ENCODE results near the gene PRDM15.

Gene PRDM15

DNA sequence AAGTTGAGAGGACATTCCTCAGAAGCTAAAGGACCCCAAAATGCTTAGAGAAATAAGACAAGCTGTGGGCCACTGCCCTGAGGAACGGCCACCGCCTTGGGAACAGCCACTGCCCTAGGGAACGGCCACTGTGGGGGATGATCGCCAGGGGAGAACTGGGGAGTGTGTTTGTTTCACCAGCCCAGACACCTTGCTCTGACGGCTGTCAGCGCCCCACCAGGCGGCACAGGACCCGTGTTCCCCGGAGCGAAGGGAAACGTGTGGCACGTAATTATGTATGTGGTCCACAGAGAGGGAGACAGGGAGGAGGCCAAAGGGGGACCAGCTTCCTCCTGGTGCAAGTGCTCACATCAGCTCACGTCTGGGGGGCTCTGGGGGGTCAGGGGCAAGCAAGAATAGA, 66.5 kb downstream of the PRDM15 start:
- no peak for DNase-seq (ENCODE audit: low read depth in 2 of 3, low spot score in 2 of 3)

GRCh38 chr21:41810597-41810932, 68.6 kb downstream of the PRDM15 start:
- no peak for DNase-seq (ENCODE audit: low read depth in 2 of 3, low spot score in 2 of 3)

- DNase-seq (ENCODE audit: low read depth in 2 of 3, low spot score in 2 of 3) = no peak
Measured at GRCh38 chr21:41809891-41810596, 69.1 kb downstream of the PRDM15 start.

DNA sequence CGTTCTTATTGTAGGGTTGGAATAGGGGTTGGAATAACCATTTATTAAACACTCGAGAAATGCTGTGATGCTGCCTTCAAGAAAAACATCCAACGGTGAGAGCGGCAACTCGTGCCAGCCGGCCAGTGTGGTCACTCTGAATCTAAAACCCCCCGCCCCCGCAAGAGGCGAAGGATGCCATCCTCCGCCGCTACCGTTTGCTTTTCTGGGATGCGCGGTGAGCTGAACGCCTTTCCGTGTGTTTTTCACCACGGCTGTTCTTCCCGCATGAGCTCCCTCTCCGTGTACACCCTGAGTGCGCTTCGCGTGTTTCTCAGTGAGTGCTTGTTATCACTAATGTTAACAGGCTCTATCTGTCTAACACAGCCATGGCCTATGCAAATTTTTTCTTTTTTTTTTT, 70.3 kb downstream of the PRDM15 start:
- no peak for DNase-seq (ENCODE audit: low read depth in 2 of 3, low spot score in 2 of 3)

- DNase-seq (ENCODE audit: low read depth in 2 of 3, low spot score in 2 of 3) = no peak
Measured at GRCh38 chr21:41808094-41808493, 71.0 kb downstream of the PRDM15 start.

GRCh38 chr21:41806773-41807172, 72.4 kb downstream of the PRDM15 start:
- DNase-seq (ENCODE audit: low read depth in 2 of 3, low spot score in 2 of 3) = no peak

DNA sequence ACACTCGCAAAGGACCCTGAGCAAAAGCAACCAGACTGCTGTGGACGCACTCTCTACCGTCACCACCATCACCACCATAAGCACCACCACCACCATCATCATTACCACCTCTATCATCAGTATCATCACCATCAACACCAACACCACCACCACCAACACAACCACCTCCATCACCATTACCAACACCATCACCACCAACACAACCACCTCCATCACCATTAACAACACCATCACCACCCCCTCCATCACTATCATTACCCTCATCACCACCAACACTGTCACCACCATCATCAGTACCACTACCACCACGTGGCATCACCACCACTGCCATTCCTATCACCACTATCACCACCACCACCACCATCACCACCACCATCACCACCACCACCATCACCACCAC, 73.5 kb downstream of the PRDM15 start:
- no peak for DNase-seq (ENCODE audit: low read depth in 2 of 3, low spot score in 2 of 3)

GRCh38 chr21:41805038-41805437, 74.1 kb downstream of the PRDM15 start:
- DNase-seq (ENCODE audit: low read depth in 2 of 3, low spot score in 2 of 3) = no peak

- no peak for DNase-seq (ENCODE audit: low read depth in 2 of 3, low spot score in 2 of 3)
Measured at GRCh38 chr21:41804381-41804780, 74.8 kb downstream of the PRDM15 start.

DNA sequence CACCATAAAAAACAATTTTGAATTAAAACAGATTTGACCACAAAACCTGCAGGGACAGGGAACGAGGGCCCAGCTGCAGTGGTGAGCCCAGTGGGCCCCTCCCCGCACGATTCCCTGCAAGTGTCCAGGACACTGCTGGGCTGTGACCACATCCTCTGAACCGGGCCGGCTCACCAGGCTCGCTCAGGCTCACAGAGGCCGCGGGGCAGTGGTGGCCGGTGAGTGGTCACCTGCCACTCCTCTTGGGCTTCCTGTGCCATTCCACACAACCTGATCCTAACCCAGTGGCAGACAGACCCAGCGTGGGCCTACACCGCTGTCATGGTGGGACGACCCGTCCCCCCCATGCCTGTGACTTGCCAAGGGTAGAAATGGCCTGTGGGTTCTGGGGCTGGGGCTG, 75.8 kb downstream of the PRDM15 start:
- DNase-seq (ENCODE audit: low read depth in 2 of 3, low spot score in 2 of 3) = no peak

- DNase-seq (ENCODE audit: low read depth in 2 of 3, low spot score in 2 of 3) = no peak
Measured at GRCh38 chr21:41802684-41803083, 76.5 kb downstream of the PRDM15 start.

- DNase-seq (ENCODE audit: low read depth in 2 of 3, low spot score in 2 of 3) = no peak
Measured at GRCh38 chr21:41802198-41802584, 77.0 kb downstream of the PRDM15 start.

DNA sequence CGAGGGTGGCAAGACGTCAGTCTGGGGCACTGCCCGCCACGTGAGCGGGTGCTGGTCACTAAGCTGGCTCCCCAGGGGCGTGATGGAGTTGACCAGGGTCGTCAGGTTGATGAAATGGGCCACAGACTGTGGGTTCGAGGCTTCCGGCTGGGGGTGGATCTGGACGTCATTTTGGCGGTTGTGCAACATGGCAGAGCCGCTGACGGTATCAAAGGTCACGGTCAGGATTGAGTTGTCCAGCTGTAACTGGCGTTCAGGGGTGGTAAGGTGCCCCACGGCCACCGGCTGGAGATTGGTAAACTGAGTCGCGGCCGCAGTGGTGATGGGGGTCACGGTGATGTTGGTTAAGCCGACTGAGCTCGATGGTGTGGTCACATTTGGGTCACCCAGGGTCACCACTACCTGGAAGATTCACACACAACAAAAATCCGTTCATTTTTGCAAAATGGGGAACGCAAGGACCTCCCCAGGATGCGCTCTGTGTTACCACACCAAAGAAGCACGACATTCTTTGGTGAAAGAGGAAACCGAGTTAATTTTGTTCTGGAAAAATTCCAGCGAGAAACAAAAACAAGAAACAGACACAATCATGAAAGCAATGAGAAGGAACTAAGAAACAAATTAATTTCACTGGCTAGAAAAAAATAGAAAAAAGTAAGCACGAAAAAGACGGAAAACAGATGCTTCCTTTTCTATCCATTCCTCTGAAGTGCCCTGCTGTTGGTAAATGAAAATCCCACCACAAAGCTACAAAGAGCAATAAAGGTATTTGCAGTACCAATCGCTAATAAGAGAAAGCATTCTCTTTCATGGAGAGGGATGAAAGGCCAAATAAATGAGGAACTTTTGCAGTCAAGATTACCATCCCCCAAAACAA, 77.6 kb downstream of the PRDM15 start:
- no peak for DNase-seq (ENCODE audit: low read depth in 2 of 3, low spot score in 2 of 3)

DNA sequence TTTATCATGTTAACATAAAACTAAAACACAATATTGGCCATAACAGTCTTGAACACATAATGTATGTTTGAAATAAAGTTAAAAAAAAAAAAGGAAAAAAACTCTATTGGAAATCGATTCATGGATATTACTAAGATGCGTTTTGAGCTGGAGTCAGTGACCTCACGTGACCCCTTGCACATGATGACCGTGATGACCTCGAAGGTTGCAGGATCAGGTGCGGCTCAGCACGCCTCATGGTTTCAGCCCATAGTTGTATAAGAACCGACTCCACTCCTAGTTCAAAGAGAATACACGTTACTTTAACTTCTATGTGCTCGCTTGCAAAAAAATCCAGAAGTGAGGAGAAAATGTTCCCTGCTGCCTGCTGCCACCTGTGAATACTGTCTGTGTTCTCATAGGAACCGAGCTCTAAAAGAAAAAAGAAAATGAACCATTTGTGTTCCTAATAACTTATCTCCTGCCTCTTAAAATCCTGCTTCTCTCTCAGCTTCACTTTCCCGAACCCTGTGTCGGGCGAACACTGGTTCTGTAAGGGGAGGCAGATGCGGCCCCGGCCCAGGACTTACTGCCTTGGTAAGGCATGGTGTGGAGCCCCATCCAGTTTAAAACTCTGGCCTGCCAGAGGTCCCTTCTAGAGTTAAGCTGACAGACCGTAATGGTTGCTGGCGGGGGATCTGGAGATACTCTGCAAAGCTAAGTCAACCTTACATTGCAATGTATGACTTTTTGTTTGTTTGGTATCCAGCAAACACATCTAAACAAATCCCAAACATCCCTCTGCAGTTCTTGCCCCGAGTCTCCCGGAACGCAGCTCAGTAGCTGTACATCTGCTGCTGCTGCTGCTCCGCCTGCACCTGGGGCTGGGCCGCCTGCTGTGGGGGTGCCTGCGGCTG, 78.5 kb downstream of the PRDM15 start:
- DNase-seq (ENCODE audit: low read depth in 2 of 3, low spot score in 2 of 3) = no peak

DNA sequence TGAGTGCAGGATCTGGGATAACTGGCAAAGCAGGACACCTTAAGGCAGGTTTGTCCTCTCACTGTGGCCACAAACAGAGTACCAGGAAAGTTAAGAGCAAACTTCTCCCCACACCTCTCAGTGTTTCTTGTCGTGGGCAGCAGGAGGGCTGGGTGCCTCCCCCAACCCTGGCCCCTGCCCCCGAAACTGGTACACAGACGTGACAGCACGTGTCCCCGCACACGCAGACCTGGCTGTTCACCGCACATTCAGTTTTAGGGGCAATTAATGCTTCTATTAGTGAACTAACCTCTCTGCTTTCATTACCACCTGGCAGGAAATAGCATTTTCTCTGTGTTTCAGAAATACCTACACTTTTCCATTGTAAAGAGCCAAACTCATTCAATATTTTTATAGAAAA, 79.4 kb downstream of the PRDM15 start:
- DNase-seq (ENCODE audit: low read depth in 2 of 3, low spot score in 2 of 3) = no peak

GRCh38 chr21:41798326-41798725, 80.8 kb downstream of the PRDM15 start:
- no peak for DNase-seq (ENCODE audit: low read depth in 2 of 3, low spot score in 2 of 3)

- DNase-seq (ENCODE audit: low read depth in 2 of 3, low spot score in 2 of 3) = no peak
Measured at GRCh38 chr21:41796476-41797080, 82.6 kb downstream of the PRDM15 start.

- DNase-seq (ENCODE audit: low read depth in 2 of 3, low spot score in 2 of 3) = no peak
Measured at GRCh38 chr21:41795726-41796125, 83.4 kb downstream of the PRDM15 start.

- DNase-seq (ENCODE audit: low read depth in 2 of 3, low spot score in 2 of 3) = no peak
Measured at GRCh38 chr21:41794600-41794999, 84.5 kb downstream of the PRDM15 start.

DNA sequence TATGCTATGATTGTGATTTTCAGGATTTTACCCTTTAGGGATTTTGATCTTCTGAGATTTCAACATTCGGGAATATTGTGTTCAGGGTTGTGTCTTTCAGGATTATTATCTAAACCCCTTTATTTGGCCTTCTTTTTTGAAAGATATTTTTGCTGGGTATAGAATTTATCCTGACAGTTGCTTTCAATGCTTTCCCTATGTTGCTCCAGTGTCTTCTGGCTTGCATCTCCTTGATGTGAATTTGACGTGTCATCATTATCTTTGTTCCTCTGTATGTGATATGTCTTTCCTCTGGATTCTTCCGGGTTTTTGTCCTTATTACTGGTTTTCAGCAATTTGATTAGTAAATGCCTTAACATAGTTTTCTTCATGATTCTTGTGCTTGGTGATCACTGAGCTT, 86.4 kb downstream of the PRDM15 start:
- DNase-seq (ENCODE audit: low read depth in 2 of 3, low spot score in 2 of 3) = no peak

DNA sequence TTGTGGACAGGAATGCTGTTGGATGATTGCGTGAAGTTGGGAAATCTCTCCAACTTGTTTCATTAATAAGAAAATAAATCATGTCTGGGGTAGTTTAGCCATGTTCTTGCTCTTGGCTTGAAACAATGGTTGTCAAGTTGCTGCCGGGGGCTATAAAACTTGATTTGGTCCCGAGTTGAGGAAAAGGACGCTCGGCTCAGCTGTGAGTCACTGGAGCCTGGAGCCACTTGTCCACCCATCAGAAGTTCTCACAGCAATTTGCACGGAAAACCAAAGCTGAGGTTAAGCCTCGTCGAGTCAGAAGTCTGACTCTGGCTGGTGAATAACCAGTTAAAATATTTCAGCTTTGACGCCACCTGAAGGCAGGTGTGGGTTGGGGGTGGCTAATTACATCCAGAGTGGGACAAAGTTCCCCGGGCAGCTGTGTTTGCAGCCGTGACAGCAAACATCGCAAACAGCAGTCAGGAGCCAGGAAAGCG, 92.6 kb downstream of the PRDM15 start:
- no peak for DNase-seq (ENCODE audit: low read depth in 2 of 3, low spot score in 2 of 3)

All from activated CD8-positive, alpha-beta memory T cell treated with anti-CD3 and anti-CD28 coated beads for 48 hours (primary cell).